Activated CD4-positive, alpha-beta T cell treated with anti-CD3 and anti-CD28 coated beads, Interleukin-2, amount 50 U/mL, for 48 hours (primary cell): ENCODE data around the gene RNU5B-1.

Experiments
- DNase-seq, 2 experiments: peaks; one replicate each; pipeline ENCODE4 v3.0.0-alpha.2; 2020

The RNU5B-1 gene

DNA sequence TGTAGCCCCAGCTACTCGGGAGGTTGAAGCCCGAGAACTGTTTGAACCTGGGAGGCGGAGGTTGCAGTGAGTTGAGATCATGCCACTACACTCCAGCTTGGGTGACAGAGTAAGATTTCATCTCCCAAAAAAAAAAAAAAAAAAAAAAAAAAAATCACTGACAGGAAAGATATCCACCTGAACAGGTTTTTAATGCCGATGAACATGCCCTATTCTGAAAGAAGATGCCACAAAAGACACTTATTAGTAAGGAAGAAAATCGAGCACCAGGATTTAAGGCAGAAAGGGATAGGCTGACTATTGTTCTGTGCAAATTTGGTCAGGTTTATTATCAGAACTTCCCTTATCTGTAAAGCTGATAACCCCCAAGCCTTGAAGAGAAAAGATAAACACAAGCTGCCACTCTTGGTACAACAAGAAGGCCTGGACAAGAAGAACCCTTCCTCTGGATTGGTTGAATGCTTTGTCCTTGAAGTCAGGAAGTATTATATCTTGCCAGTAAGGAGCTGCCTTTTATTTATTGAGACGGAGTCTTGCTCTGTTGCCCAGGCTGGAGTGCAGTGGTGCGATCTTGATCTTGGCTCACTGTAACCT lies 15.1 kb upstream of the RNU5B-1 start:
- DNase-seq: no peak

DNA sequence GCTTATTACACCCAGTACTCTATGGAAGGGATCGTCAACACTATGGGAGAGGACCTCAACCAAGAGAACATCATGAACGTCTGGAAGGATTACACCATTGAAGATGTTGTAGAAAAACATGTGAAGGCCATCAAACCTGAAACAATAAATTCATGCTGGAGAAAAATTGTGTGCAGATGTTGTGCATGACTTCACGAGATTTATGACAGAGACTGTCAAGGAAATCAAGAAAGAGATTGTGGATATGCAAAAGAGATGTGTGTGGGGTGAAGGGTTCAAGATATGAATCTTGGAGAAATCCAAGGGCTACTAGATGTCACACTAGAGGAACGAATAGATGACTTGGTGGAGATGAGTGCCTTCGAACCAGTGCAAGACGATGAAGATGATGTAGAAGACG lies 14.2 kb upstream of the RNU5B-1 start:
- no peak for DNase-seq

DNA sequence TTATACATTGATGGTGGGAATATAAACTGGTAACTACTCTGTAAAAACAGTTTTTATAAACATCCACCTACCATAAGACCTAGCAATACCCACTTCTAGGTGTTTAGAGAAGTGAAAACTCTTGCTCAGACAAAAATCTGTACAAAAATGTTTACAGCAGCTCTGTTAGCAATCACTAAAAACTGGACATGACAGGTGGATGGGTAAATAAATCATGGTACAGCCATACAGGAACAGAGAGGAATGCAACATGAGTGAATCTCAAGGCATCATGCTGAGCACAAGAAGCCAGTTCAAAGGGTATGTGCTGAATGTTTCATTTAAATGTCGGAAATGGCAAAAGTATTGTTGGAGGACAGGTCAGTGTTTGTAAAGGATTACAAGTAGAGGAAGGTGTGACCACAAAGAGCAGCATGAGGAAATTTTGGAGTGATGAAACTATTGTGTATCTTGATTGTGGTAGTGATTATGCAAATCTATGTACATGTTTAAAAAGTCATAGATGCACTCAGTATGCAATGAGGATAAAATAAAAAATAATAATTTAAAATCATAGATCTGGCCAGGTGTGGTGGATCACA lies 11.4 kb upstream of the RNU5B-1 start:
- no peak for DNase-seq

DNA sequence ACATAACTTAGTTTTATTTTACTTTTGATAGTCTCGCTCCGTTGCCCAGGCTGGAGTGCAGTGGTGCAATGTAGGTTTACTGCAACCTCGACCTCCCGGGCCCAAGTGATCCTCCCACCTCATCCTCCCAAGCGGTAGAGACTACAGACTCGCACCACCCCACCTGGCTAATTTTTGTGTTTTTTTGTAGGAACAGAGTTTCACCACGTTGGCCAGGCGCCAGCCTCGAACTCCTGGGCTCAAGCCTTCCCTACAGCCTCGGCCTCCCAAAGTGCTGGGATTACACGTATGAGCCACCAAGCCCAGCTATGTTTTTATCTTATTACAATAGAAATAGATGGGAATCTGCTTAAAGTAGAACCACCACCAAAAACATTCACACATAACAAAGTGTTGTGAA lies 5.7 kb upstream of the RNU5B-1 start:
- no peak for DNase-seq

DNA sequence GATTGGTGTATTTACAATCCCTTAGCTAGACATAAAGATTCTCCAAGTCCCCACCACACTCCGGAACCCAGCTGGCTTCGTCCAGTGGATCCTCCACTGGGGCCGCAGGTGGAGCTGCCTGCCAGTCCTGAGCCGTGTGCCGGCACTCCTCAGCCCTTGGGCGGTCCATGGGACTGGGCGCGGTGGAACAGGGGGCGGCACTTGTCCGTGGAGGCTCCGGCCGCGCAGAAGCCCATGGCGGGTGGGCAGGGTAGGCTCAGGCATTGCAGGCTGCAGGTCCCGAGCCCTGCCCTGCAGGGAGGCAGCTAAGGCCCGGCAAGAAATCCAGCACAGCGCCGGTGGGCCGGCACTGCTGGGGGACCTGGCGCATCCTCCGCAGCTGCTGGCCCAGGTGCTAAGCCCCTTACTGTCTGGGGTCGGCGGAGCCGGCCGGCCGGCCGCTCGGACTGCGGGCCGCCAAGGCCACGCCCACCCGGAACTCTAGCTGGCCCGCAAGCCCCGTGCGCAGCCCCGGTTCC lies 3.5 kb upstream of the RNU5B-1 start:
- DNase-seq: no peak

DNA sequence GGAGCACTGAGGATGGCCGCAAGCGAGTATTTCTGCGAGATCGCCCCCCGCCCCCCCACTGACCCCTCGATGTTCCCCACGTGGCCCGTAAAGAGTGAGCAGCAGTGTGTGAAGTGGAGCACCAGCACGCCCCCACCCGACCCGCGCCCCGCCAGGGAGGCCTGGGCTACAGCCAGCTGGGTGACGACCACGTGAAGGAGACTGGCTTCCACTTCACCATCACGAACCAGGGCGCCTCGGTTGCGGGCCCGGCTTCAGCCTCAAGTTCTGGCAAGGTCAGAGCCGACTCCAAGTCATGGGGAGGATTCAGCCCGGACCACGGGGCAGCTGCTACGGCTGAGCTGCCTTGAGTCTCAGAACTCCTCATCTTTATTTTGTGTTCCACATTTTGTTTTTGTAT lies 2.4 kb upstream of the RNU5B-1 start:
- DNase-seq: no peak

DNA sequence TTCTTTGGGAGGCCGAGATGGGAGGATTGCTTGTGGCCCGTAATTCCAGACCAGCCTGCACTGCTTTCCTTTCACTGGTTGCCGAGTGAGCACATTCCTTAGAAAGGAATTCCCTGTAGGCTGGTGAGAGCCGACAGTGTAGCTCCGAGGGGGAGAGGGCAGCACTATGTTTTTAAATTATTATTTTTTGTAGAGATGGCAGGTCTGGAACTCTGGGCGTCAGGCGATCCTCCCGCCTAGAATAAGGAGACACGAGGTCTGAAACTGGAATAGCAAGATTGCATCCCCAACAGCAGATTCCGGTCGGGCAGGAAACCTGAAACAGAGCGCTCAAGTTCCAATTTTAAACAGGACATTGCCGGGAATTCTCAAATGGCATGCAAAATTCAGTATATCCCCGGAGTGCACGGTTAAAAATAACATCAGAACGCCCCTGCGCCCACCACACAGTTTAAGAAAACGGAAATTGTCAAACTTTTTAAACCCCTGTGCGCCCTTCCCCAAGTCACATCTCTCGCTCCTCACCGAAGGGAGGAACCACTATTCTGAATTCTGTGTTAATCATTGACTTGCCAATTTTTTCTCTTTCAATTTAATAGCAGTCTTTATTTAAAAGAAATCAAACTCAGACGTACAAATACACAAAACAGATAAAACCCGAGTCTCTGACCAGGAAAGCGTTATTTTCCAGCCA lies 643 bp upstream of the RNU5B-1 start:
- peak in 1 of 2 experiments; percentile 30 for DNase-seq

DNA sequence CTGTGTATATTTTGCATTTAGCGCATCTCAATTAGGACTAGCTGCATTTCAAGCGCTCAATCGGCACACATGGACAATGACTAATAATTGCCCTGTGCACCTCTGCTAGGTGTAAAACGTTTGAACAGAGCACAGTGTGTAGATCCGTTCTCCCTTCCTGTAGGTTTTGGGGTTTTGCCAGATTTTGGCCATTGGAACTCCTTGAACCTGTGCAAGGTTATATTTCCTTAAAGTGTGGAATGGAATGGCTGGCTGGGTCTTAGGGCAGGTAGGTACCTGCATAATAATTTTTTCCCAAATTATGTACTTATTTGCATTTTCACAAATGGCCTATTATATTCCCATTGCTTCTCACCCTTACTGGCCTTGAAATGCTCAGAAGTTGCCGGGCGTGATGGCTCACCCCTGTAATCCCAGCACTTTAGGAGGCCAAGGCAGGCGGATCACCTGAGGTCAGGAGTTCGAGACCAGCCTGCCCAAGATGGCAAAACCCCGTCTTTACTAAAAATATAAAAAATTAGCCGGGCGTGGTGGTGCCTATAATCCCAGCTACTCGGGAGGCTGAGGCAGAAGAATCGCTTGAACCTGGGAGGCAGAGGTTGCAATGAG lies 777 bp downstream of the RNU5B-1 start:
- no peak for DNase-seq

DNA sequence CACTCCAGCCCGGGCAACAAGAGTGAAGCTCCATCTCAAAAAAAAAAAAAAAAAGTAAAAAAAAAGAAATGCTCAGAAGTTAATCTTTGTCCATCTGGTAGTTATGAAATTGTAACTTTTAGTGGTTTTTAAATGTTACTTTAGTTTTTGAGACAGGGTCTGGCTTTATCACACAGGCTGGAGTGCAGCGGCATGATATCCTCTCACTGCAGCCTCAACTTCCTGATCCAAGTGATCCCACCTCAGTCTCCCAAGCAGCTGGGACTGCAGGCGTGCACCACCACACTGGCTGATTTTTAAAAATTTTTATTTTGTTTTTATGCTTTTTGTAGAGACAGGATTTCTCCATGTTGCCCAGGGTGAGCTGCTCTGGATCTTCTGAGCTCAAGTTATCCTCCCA lies 1.3 kb downstream of the RNU5B-1 start:
- no peak for DNase-seq

DNA sequence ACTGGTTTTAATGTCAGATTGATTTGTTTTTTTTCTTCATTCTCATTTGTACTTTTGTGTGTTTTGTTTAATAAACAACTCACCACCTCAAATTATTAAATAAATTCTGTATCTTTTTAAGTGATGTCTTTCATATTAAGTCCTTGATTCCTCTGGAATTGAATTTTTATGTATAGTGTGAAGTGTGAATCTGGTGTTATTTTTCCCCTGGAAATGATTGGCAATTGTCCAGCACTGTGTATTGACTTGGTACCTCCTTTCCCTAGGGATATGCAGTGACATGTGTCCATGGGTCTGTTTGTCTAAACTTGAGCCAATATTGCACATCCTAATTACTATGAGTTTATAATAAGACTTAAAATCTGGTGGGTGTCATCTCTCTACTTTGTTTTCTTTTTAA lies 2.1 kb downstream of the RNU5B-1 start:
- DNase-seq: no peak

DNA sequence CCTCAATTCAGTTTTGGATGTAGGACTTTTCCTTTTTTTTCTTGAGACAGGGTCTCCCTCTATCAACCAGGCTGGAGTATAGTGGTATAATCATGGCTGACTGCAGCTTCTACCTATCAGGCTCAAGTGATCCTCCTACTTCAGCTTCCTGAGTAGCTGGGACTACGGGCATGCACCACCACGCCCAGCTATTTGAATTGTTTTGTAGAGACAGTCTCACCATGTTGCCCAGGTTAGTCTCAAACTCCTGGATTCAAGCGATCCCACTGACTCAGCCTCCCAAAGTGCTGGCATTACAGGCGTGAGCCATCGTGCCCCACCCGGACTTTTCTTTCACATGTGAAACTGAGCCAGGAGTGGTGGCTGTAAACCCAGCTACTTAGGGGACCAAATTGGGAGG lies 3.5 kb downstream of the RNU5B-1 start:
- no peak for DNase-seq

DNA sequence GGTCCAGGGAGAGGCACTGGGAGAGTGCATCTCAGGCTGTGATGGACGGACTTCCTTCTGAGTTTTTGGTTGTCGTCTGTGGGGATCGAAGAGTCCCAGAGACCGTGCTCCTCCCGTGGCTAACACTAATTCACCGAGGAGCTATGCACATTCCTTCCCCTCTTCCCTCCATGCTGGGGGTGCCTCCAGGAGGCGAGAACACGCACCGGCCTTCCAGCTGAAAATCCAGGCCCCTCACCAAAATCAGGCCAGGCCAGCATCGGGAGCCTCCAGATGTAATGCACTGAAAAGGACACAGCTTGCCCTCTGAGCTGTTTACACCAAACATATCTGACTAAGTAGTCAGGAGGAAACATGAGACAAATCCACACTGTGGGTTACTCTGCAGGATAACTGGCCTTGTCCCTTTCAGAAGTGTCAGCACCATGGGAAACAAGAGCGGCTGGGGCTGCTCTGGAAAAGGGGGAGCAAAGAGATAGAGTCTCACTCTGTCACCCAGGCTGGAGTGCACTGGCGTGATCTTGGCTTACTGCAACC lies 5.5 kb downstream of the RNU5B-1 start:
- DNase-seq: no peak

DNA sequence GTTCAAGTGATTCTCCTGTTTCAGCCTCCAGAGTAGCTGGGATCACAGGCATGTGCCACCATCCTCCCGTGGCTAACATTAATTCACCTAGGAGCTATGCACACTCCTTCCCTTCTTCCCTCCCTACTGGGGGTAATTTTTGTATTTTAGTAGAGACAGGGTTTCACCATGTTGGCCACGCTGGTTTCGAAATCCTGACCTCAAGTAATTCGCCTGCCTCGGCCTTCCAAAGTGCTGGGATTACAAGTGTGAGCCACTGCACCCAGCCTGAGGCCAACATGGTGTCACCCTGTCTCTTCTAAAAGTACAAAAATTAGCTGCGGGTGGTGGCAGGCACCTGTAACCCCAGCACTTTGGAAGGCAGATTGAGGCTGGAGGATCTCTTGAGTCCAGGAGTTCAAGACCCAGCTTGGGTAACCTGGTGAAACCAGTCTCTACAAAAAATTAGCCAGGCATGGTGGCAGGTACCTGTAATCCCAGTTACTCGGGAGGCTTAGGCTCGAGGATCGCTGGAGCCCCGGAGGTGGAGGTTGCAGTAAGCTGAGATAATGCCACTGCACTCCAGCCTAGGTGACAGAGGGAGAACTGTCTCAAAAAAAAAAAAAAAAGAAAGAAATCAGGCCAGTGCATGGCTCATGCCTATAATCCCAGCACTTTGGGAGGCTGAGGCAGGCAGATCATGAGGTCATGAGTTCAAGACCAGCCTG lies 6.1 kb downstream of the RNU5B-1 start:
- DNase-seq: no peak

DNA sequence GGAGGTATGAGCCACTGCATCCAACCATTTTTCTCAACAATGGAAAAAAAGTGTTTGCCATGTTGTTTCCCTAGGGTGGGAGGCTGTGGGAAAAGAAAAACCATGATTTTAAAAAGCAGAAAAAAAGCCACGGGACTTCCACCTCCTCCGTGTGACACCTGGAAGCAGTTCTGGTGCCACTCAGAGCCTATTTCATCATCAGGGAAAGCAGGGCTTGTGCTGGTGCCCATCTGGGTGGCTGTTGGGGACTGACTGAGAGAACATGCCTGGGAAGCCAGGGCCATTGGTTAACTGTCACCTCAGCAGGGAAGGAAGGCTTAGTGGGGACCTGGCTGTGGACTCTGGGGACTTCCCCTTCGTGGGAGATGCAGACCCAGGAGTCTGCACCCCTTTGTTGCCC lies 7.3 kb downstream of the RNU5B-1 start:
- DNase-seq: no peak

DNA sequence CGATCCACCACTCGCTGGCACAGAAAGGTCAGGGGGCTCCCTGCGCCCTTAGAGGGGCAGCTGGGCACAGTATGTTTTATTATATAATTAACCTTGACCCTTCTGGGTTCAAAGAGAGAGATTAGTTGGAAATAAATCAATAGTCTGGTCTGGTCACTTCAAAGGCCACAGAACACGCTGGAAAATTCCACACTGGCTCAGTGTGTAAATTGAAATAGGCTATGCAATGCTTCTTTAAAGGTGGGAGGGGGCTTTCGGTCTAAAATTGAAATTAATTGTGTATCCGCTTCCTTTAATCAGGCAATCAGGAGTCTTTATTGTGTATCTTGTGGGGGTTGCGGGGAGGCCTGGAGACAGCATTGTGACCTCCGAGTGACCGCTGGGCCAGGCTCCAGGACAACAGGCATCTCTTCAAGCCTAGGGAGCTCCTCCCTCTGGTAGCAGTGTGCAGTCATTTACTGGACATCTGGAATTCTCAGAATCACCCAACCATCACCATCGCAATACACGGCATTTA lies 8.0 kb downstream of the RNU5B-1 start:
- no peak for DNase-seq

DNA sequence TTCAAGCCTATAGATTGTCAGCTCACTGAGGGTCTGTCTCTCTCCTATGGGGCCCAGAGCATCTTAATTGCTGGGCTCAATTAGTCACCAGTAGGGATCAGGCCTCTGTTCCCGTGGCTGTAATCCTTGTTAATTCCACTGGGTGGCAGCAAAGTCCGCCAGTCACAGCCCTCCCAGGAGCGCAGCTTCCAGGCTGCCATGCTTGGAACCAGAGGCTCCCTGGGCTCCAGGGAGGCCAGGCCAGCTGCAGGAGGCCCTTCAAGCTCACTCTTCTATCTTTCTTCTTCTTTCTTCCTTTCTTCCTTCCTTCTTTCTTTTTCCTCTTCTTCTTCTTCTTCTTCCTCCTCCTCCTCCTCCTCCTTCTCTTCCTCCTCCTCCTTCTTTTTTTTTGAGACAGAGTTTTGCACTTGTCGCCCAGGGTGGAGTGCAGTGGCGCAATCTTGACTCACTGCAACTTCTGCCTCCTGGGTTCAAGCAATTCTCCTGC lies 14.4 kb downstream of the RNU5B-1 start:
- DNase-seq: peak; percentile 79 to 84

DNA sequence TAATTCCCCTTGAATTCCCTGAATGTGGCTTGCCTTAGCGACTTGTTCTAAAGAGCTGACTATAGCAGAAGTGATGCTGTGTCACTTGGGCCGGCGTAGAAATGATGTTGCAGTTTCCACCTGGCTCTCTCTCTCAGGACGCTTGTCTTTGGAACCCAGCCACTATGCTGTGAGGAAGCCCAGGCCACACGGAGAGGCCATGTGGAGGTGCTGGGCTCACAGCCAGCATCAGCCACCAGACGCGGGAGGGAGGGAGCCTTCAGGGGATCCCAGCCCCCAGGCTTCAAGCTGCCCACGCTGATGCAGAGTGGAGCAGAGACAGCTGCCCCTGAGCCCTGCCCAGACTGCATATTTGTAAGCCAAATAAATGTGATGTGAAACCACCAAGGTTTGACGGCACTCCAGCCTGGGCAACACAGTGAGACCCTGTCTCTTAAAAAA lies 18.6 kb downstream of the RNU5B-1 start:
- no peak for DNase-seq

DNA sequence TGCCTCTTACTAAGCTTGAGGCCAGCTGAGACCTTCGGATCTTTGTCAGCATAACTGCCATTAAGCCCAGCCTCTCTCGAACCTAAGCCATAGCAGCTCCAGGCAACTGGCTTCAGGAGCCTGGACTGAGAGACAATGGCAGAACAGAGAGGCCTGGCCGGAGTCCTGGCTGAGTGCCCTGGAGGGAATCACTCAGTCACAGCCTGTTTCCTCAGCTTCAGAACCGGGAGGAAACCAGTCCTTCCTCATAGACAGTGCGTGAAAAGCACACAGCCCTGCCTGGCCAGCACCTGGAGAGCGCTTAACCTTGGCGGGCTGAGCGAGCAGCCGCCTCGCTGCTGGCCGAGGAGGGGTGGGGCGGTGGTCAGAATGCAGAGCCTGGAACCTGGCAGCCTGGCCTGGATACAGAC lies 21.6 kb downstream of the RNU5B-1 start:
- no peak for DNase-seq

DNA sequence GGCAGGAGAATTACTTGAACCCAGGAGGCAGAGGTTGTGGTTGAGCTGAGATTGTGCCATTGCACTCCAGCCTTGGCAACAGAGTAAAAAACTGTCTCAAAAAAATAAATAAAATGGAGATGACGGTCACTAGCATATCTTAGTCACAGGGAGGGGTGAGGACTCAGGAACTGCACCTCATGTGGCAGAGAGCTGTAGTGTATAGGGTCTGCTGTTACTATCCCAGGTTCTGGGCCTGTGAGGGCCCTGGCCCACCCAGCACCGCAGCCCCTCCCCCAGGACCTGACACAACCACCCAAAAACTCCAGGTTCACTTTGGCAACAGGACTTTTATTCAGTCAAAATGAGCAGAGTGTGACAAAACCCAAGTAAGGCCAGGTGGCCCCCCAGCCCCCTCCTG lies 22.3 kb downstream of the RNU5B-1 start:
- DNase-seq: no peak

DNA sequence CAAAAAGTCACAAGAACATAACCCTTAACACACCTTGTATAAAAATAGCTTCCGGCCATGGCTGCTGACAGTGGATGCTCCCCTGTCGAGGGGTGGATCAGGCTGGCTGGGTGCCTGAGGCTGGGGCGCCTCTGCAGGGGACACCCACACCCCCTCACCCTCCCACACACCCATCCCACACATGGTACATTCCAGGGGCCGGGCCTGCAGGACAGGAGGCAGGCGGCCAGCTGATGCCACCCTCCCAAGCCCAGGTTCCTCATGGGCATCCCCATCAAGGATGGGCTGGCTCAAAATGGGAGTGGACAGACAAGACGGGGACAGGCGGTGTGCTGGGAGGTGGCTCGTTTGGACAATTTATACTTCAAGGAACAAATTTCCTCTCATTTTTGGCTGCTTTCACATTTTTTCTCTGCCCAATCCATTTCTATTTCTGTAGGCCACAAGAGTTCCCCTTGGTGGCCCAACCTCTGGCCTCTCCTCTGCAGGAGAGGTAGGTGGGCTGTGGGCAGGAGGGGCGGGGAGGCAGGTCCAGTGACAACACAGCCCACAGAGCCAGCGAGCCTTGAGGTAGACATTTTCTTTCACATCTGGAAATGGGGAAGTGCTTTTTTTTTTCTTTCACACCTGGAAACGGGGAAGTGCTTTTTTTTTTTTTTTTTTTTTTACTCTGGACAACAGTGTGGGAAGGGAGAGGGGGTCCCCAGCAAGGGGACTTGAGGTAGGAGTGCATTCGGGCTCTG lies 23.3 kb downstream of the RNU5B-1 start:
- no peak for DNase-seq

DNA sequence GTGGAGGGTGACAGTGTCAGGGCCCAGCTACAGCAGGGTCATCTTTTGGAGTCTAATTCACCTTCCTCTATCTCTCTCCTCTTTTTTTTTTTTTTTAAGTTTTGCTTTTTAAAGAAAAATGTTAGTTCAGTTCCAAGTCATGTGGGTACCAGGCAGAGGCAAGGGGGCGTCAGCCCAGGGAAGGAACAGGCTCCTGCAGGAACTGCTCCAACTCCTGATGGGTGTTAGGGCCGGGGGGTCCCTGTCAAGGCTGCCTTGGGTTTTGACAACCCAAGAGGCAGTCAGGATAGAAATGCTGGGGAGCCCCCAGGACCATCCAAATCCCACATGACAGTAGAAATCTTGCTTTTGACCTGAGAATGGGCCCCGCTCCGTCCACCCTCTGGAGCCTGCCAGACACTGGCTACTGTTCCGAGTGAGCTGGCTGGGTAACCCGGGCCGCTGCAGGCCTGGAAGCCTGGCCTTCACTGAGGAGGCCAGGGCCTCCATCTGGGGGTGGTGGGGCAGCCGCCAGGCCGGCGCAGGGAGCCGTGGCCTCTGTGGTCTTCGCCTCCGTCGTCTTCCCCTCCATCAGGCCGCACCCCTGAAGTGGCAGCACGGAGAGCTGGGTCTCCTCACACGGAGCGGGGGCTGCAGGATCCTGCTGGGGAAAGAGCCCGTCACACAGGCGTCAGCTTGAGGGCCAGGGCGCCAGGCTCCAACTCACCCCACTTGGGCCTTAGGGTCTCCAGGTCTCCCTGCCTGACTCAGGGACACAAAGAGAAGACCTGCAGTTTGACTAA lies 24.2 kb downstream of the RNU5B-1 start:
- no peak for DNase-seq
